ENCODE measurements around the gene USP40. TPM values are rescaled to one million over a fixed set of nuclear protein-coding genes. Genes with fewer than 3 reads are reported as not detected.

Gene USP40, protein sequence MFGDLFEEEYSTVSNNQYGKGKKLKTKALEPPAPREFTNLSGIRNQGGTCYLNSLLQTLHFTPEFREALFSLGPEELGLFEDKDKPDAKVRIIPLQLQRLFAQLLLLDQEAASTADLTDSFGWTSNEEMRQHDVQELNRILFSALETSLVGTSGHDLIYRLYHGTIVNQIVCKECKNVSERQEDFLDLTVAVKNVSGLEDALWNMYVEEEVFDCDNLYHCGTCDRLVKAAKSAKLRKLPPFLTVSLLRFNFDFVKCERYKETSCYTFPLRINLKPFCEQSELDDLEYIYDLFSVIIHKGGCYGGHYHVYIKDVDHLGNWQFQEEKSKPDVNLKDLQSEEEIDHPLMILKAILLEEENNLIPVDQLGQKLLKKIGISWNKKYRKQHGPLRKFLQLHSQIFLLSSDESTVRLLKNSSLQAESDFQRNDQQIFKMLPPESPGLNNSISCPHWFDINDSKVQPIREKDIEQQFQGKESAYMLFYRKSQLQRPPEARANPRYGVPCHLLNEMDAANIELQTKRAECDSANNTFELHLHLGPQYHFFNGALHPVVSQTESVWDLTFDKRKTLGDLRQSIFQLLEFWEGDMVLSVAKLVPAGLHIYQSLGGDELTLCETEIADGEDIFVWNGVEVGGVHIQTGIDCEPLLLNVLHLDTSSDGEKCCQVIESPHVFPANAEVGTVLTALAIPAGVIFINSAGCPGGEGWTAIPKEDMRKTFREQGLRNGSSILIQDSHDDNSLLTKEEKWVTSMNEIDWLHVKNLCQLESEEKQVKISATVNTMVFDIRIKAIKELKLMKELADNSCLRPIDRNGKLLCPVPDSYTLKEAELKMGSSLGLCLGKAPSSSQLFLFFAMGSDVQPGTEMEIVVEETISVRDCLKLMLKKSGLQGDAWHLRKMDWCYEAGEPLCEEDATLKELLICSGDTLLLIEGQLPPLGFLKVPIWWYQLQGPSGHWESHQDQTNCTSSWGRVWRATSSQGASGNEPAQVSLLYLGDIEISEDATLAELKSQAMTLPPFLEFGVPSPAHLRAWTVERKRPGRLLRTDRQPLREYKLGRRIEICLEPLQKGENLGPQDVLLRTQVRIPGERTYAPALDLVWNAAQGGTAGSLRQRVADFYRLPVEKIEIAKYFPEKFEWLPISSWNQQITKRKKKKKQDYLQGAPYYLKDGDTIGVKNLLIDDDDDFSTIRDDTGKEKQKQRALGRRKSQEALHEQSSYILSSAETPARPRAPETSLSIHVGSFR
- total RNA-seq, result 10 to 100 TPM; 10.9 to 29.2 (median 12.4) TPM

DNA sequence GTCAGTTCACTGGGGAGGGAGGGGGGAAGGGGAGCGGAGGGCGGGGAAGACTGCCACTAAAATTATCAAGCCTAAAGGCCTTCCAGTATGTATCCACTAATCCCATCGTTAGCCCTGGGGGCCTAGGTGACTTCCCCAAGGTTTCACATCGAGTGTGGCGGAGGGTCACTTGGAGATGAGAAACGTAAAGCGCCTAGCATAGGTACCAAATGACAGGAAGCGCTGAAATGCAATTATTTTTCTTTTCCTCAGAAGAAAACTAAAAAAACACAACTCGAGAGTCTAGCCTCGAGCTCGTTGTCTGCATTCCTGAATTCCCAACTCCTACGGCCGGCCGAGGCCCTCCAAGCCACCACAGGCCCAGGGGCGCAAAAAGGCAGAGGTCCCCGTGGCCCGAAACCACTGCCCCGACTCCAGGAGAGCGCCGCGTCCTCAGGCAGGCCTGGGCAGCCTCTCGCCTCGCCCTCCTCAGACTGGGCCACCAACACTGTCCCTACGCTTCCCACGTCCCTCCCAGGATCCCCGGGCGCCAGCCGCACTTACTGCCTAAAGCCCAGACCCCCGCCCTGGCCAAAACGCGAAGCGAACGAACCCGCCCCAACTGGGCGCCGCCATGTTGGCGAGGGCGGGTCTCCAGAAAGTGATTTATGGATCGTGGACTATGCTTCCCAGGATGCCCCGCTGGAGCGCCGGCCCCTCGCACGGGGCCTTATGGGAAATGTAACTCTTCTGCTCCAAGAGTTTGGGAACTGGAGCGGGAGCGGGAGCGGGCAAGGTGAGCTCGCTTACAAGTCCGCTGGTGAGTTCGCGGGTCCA is at the start of gene USP40:
USP40 (minus strand) TSS at position 642 of the 816 bp plus-strand sequence. CDS start 1,228 bp downstream, outside the sequence.
- in situ Hi-C loops (cut with MboI; ENCODE audit: low sequenced_read_pairs in 4 of 4) (no loop called here), intact Hi-C loops (cut with DNase I; ENCODE audit: low total_unique reads) (loop anchor here (10.0 kb wide), 1 partner anchor 212 kb away; the partner anchor contains the start of gene DGKD)
- Histone ChIP-seq H3K4me3 (peak within 1 kb of the TSS; percentile 73 to 97 (median 88)), H3K4me1 (peaks cover 12% of the 10 kb centered on the region in 2 donors), H3K27ac (peak within 1 kb of the TSS; percentile 88 to 94 (median 92)), H3K9me3 (no peaks in the 10 kb centered on the region), H3K36me3 (no peaks in the 10 kb centered on the region), H3K27me3 (no peaks in the 10 kb centered on the region)
- peak; percentile 72 to 78 for TF ChIP-seq POLR2A (IDR thresholded peaks at IDR 0.05)
- TF ChIP-seq, protein P1, sequence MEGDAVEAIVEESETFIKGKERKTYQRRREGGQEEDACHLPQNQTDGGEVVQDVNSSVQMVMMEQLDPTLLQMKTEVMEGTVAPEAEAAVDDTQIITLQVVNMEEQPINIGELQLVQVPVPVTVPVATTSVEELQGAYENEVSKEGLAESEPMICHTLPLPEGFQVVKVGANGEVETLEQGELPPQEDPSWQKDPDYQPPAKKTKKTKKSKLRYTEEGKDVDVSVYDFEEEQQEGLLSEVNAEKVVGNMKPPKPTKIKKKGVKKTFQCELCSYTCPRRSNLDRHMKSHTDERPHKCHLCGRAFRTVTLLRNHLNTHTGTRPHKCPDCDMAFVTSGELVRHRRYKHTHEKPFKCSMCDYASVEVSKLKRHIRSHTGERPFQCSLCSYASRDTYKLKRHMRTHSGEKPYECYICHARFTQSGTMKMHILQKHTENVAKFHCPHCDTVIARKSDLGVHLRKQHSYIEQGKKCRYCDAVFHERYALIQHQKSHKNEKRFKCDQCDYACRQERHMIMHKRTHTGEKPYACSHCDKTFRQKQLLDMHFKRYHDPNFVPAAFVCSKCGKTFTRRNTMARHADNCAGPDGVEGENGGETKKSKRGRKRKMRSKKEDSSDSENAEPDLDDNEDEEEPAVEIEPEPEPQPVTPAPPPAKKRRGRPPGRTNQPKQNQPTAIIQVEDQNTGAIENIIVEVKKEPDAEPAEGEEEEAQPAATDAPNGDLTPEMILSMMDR (IDR thresholded peaks at IDR 0.05 in 4 of 5, conservative IDR thresholded peaks at IDR 0.05 in 1 of 5), result no peak
- DNase-seq, result peak; percentile 75 to 89
- ATAC-seq, result peak; percentile 98 to 99

DNA sequence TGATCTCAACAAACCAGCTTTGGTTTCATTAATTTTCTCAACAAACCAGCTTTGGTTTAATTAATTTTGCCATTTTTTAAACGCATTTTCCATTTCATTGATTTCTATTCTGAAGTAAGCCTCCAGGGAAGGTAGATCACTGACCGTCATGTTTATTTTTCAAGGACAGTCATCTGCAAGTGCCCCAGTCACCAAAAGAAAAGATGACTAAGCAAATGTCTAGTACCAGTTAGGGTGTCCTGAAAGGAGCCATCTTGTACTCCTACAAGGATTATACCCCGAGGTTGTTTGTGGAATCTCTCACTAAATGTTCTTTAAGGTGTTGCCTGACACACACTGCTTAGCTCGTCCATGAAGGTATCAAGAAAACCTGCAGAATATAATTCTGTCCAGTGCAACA is 44.7 kb upstream of the USP40 start:
- H3K4me3 ChIP-seq, result no peak overlapping the region
- no peaks in the 10 kb centered on the region for H3K9me3 ChIP-seq
- DNase-seq, result no peak
- intact Hi-C loops (cut with DNase I; ENCODE audit: low total_unique reads), result no loop called here
- H3K27me3 ChIP-seq, result no peaks in the 10 kb centered on the region
- in situ Hi-C loops (cut with MboI; ENCODE audit: low sequenced_read_pairs in 4 of 4), result no loop called here
- H3K4me1 ChIP-seq, result no peaks in the 10 kb centered on the region
- no peak overlapping the region for H3K27ac ChIP-seq
- no peak for TF ChIP-seq POLR2A (IDR thresholded peaks at IDR 0.05)
- TF ChIP-seq, protein P1 (IDR thresholded peaks at IDR 0.05 in 4 of 5, conservative IDR thresholded peaks at IDR 0.05 in 1 of 5), result no peak
- no peak for ATAC-seq
- no peaks in the 10 kb centered on the region for H3K36me3 ChIP-seq

DNA sequence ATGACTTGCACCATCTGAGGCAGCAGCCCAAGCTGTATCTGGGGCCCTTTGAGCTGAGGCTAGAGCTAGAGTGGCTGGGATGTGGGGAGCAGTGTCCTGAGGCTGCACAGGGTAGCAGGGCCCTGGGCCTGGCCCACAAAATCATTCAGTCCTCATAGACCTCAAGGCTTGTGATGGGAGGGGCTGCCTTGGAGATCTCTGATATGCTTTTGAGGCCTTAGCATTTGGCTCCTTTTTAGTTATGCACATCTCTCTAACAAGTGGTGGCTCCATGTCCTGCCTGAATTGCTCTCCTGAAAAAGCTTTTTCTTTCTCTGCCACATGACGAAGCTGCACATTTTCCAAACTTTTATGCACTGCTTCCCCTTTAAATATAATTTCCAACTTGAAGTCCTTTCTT is 39.1 kb upstream of the USP40 start:
- DNase-seq (no peak), ATAC-seq (no peak)
- H3K4me1 ChIP-seq, result no peaks in the 10 kb centered on the region
- no peak overlapping the region for H3K4me3 ChIP-seq
- no peaks in the 10 kb centered on the region for H3K9me3 ChIP-seq
- H3K27ac ChIP-seq, result no peak overlapping the region
- in situ Hi-C loops (cut with MboI; ENCODE audit: low sequenced_read_pairs in 4 of 4) (no loop called here), intact Hi-C loops (cut with DNase I; ENCODE audit: low total_unique reads) (no loop called here)
- H3K27me3 ChIP-seq, result no peaks in the 10 kb centered on the region
- H3K36me3 ChIP-seq, result no peaks in the 10 kb centered on the region
- no peak for TF ChIP-seq POLR2A (IDR thresholded peaks at IDR 0.05)
- TF ChIP-seq, protein P1 (IDR thresholded peaks at IDR 0.05 in 4 of 5, conservative IDR thresholded peaks at IDR 0.05 in 1 of 5), result no peak

DNA sequence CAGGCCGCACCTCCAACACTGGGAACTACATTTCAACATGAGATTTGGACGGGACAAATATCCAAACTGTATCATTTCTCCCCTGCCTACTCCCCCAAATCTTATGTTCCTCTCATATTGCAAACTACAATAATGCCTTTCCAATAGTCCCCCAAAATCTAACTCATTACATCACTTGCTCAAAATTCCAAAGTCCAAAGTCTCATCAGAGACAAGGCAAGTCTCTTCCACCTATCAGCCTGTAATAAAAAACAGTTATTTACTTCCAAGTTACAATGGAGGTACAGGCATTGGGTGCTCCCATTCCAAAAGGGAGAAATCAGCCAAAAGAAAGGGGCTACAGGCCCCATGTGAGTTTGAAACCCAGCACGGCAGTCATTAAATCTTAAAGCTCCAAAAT is 38.2 kb upstream of the USP40 start:
- Histone ChIP-seq H3K27ac (no peak overlapping the region), H3K27me3 (no peaks in the 10 kb centered on the region), H3K4me3 (no peak overlapping the region), H3K4me1 (no peaks in the 10 kb centered on the region), H3K36me3 (no peaks in the 10 kb centered on the region), H3K9me3 (no peaks in the 10 kb centered on the region)
- DNase-seq (no peak), ATAC-seq (no peak)
- intact Hi-C loops (cut with DNase I; ENCODE audit: low total_unique reads) (no loop called here), in situ Hi-C loops (cut with MboI; ENCODE audit: low sequenced_read_pairs in 4 of 4) (no loop called here)
- TF ChIP-seq, protein P1 (IDR thresholded peaks at IDR 0.05 in 4 of 5, conservative IDR thresholded peaks at IDR 0.05 in 1 of 5), result no peak
- no peak for TF ChIP-seq POLR2A (IDR thresholded peaks at IDR 0.05)
